ENCODE data around the gene SH3BGRL.
"Not testable (repeated sequence)": the region's sequence is repeated elsewhere in the genome, so short reads cannot be mapped to it uniquely, and the experiment has no call there.

Gene SH3BGRL

DNA sequence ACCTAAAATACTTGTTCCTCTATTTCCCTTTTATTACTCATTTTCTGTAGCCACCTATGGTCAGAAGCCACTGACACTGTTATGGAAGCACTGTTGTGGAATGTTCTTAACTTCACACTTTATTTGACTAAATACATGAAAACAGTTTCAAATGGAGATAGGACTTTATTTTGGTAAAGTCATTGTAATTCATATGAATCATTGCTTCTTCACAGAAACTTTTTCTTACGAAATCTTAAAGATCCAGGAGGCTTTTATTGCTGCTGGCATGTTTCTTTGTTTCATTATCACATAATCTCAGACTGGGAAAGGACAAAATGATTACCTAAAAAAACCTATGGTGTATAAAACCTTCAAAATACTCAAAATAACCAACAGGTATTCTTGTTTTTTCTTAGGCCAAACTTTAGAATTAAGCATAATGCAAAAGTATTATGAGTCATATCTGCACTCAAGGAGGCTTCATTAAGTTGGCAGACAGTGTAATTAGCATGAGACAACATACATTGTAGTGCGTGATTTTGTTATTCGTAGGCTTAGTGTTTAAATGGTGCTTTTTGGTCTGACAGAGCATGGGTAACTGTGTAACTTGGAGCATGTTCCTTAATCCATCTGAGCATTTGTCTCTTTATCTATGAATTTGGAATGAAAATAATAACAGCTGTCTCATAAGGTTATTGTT, 58.0 kb downstream of the SH3BGRL start:
- no peak for DNase-seq

- DNase-seq: no peak
Observed at GRCh38 chrX:81261576-81261975, 59.7 kb downstream of the SH3BGRL start.

GRCh38 chrX:81263059-81263458, 61.2 kb downstream of the SH3BGRL start:
- DNase-seq: no peak

DNA sequence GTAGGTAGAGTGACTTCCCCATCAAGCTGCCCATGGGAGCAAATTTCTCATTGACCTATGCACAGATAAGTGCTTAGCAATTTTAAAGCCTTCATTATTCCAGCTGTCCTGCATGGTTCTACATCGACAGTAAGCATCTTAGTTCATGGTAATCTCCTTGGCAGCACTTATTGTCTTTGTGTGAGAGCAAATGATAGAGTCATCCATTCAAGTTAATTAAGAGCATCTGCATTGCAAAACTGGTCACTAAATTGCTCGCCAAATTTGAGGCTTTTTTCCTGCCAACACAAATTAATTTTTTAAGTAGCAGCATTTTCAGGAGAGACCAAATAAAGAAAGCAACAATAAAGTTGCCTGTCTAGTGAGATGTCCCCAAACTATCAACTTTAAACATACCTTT, 76.7 kb downstream of the SH3BGRL start:
- DNase-seq: no peak

GRCh38 chrX:81280148-81280547, 78.2 kb downstream of the SH3BGRL start:
- no peak for DNase-seq

DNA sequence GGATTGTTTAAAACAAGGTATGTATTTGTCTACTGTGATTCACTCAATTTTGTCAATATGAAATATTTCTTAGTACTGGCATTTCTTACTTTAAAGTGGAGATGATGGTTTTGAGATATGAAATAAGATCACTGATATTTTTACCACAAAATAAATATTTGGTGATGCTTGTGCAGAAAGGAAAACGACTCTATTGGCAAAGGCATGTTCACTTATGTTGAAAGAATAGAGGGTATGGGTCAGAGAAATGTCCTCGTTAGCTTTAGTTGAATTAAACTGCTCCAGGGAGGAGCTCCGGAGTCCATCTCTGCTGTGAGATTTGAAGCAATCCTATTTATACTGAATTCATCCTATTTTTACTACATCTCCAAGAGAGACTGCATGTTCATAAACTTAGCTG, 84.2 kb downstream of the SH3BGRL start:
- DNase-seq: no peak

GRCh38 chrX:81286608-81287007, 84.7 kb downstream of the SH3BGRL start:
- no peak for DNase-seq

GRCh38 chrX:81291996-81292395, 90.1 kb downstream of the SH3BGRL start:
- DNase-seq: no peak

DNA sequence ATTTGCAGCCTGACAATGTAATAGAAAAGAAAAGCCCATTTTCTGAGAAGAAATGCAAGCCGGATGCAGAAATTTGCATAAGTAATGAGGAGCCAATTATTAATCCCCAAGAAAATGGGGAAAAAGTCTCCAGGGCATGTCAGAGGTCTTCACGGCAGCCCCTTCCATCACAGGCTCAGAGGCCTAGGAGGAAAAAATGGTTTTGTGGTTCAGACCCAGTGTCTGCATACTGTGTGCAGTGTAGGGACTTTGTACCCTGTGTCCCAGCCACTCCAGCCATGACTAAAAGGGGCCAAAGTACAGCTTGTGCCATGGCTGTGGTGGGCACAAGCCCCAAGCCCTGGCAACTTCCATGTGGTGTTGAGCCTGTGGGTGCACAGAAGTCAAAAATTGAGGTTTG, 92.2 kb downstream of the SH3BGRL start:
- no peak for DNase-seq

DNA sequence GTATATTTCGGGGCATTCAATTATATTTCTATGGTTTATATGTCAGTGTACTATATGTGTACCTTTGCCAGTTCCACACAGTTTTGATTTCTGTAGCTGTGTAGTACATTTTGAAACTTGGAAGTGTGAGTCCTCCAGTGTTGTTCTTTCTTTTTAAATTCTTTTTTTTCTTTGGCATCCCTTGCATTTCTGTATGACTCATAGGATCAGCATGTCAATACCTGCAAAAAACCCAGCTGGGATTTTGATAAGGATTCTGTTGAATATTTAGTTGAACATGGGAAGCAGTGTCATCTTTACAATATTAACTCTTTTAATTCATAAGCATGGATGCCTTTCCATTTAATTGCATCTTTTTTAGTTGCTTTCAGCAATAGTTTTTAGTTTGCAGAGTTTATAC, 100.0 kb downstream of the SH3BGRL start:
- DNase-seq: no peak

DNA sequence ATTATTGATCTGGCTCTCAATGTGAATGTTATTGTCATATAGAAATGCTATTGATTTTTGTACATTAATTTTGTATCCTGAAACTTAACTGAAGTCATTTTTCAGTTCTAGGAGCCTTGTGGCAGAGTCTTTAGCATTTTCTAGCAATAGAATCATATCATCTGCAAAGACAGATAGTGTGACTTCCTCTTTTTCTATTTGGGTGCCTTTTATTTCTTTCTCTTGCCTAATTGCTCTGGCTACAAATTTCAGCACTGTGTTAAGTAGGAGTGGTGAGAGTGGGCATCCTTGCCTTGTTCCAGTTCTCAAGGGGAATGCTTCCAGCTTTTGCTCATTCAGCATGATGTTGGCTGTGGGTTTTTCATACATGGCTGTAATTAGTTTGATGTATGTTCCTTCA, 102.7 kb downstream of the SH3BGRL start:
- DNase-seq: no peak

DNA sequence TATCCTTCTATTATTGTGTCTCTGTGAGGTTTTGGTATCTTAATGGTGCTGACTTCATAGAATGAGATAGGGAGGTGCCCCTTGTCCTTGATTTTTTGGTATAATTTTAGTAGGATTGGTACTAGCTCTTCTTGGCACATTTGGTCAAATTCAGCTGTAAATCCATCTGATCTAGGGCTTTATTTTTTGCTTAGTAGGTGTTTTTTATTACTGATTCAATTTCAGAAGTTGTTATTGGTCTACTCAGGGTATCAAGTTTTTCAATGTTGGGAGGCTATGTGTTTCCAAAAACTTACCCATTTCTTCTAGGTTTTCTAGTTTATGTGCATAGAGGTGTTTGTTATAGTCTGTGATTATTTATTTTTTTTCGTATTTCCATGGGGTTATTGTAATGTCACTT, 103.3 kb downstream of the SH3BGRL start:
- DNase-seq: no peak

DNA sequence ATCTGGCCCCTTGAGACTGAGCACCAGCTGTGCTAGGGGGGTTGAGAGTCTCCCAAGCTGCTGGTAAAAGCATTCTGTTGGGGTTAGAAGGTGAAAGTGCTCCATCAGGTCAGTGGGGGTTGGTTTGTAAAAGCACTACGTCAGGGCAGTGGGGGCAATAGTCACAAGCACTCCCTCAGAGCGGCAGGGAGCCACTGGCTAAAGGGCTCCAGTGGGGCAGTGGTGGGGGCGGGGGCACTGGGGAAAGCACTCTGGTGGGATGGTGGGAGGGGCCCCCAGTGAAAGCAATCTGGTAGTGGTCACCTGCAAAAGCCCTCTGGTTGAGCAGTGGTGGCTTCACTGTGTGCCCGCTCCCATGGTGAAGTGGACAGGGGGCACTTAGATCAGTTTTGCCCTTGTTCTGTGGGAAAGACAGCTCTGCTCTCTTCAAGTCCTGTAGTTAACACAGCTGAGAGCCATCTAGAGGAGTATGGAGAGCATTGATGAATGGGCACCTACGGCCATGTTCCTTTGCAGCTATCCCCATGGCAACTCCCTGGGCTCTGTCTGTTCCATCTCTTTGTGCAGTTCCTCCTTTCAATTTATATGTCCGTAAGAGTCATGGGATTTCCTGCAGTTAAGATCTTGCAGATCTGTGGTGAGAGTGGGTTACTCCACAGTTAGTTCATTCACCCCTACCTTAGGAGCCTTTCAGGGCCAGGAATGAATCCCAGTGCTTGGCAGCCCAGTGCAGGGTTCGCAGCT, 106.4 kb downstream of the SH3BGRL start:
- DNase-seq: no peak

DNA sequence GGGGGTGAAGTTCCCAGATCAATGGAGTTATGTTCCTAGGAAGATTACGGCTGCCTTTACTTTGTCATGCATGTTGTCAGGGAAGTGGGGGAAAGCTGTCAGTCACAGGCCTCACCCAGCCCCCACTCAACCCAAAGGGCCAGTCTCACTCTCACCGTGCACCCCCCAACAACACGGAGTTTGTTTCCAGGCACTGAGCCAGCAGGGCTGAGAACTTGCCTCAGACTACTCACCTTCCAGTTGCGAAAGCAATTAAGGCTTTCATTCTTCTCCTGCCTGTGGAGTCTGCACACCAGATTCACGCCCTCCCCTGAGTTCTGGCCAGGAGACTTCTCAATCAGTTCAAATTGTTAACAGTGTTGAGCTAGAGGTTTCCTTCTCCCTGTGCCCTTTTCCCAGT, 114.3 kb downstream of the SH3BGRL start:
- no peak for DNase-seq

GRCh38 chrX:81331653-81332052, 129.8 kb downstream of the SH3BGRL start:
- DNase-seq: not testable (repeated sequence)

- DNase-seq: no peak
Observed at GRCh38 chrX:81336455-81337152, 134.7 kb downstream of the SH3BGRL start.

GRCh38 chrX:81337805-81338204, 135.9 kb downstream of the SH3BGRL start:
- DNase-seq: no peak

DNA sequence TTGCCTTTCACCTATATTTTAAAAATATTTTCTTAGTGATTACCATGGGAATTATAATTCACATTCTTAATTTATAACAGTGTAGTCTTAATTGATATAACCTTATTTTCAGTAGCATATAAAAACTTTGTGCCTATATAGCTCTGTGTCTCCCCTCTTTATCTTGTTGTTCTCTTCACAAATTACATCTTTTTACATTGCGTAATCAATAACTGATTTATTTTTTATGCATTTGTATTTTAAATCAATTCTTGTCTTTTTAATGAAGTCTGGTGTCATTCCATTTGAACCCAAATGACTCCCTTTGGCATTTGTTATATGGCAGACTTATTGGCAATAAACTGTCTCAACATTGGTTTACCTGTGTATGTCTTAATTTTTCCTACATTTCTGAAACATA, 137.0 kb downstream of the SH3BGRL start:
- DNase-seq: no peak

DNA sequence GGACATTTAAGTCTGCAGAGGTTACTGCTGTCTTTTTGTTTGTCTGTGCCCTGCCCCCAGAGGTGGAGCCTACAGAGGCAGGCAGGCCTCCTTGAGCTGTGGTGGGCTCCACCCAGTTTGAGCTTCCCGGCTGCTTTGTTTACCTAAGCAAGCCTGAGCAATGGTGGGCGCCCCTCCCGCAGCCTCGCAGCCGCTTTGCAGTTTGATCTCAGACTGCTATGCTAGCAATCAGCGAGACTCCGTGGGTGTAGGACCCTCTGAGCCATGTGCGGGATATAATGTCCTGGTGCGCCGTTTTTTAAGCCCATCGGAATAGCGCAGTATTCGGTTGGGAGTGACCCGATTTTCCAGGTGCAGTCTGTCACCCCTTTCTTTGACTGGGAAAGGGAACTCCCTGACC, 143.4 kb downstream of the SH3BGRL start:
- DNase-seq: not testable (repeated sequence)

Measured in activated naive CD4-positive, alpha-beta T cell (primary cell).